ENCODE results near the gene WWOX. TPM values are rescaled to one million over a fixed set of nuclear protein-coding genes. Genes with fewer than 3 reads are reported as not detected.

The WWOX gene
- total RNA-seq, 5 donors from 2014 or later (not counting 1 experiment from before 2014, with no cell fraction given): 21.2 to 26.0 (median 22.6) TPM

- ATAC-seq (replicated peaks in 1 of 4) (no peak), DNase-seq (no peak)
- POLR2A ChIA-PET: no interaction called here
- H3K4me1 ChIP-seq (ENCODE audit: control insufficient read depth in 1 of 2, extremely low read depth in 1 of 2, insufficient read depth in 2 of 2, low read length in 2 of 2): no peaks in the 10 kb centered on the region
- no peaks in the 10 kb centered on the region for H3K9me3 ChIP-seq
- Mint-ChIP-seq H3K36me3 (no peaks in the 10 kb centered on the region), H3K27me3 (no peaks in the 10 kb centered on the region), H3K27ac (no peak overlapping the region), H3K4me3 (no peak overlapping the region), H3K4me1 (peaks cover 0 to 6% (median 0%) of the 10 kb centered on the region in 3 donors), H3K9me3 (no peaks in the 10 kb centered on the region)
- H3K27ac ChIP-seq (ENCODE audit: low read length): no peak overlapping the region
- H3K27me3 ChIP-seq (replicated peaks in 1 of 2; ENCODE audit: control insufficient read depth in 2 of 2, extremely low read depth in 1 of 2, insufficient read depth in 2 of 2, low read length in 1 of 2): no peaks in the 10 kb centered on the region
- H3K4me3 ChIP-seq (ENCODE audit: control insufficient read depth in 1 of 2, extremely low read depth in 1 of 2, low read length in 1 of 2): no peak overlapping the region
- 90% methylated on average over 3 of the region's 7 CpGs for WGBS (ENCODE audit: insufficient coverage)
- CTCF ChIA-PET: no interaction called here
- no peaks in the 10 kb centered on the region for H3K36me3 ChIP-seq (ENCODE audit: control insufficient read depth in 2 of 2, extremely low read depth in 1 of 2, insufficient read depth in 1 of 2, low read length in 1 of 2)
Measured at GRCh38 chr16:78199325-78200022, 100.0 kb downstream of the WWOX start.

DNA sequence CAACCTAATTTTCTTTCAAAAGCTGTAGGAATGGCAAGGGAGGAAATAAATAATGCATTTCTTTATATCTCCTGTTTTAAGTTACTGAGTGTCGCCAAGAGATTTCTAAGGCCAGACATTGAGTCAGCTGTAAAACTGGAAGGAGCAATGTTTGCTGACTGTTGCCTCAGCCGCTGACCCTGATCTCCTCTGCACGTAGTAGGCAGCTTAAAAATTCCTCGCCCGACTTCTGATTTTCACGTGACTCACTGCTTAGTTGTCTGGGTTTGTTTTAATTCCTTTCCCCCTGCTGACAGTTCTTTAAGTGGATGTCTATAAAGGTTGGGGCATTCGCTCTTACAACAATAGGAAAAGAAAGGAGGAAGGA is 100.6 kb downstream of the WWOX start:
- H3K27me3 Mint-ChIP-seq: no peaks in the 10 kb centered on the region
- ChIA-PET CTCF (no interaction called here), POLR2A (no interaction called here)
- 96% methylated on average over 4 of the region's 7 CpGs for WGBS (ENCODE audit: insufficient coverage)
- no peaks in the 10 kb centered on the region for H3K4me1 ChIP-seq (ENCODE audit: control insufficient read depth in 1 of 2, extremely low read depth in 1 of 2, insufficient read depth in 2 of 2, low read length in 2 of 2)
- H3K4me1 Mint-ChIP-seq: peaks cover 0 to 3% (median 0%) of the 10 kb centered on the region in 3 donors
- no peak overlapping the region for H3K4me3 Mint-ChIP-seq
- H3K4me3 ChIP-seq (ENCODE audit: control insufficient read depth in 1 of 2, extremely low read depth in 1 of 2, low read length in 1 of 2): no peak overlapping the region
- no peaks in the 10 kb centered on the region for H3K36me3 ChIP-seq (ENCODE audit: control insufficient read depth in 2 of 2, extremely low read depth in 1 of 2, insufficient read depth in 1 of 2, low read length in 1 of 2)
- H3K9me3 Mint-ChIP-seq: no peaks in the 10 kb centered on the region
- H3K36me3 Mint-ChIP-seq: no peaks in the 10 kb centered on the region
- ATAC-seq (replicated peaks in 1 of 4) (no peak), DNase-seq (no peak)
- no peak overlapping the region for H3K27ac ChIP-seq (ENCODE audit: low read length)
- H3K9me3 ChIP-seq: no peaks in the 10 kb centered on the region
- H3K27me3 ChIP-seq (replicated peaks in 1 of 2; ENCODE audit: control insufficient read depth in 2 of 2, extremely low read depth in 1 of 2, insufficient read depth in 2 of 2, low read length in 1 of 2): no peaks in the 10 kb centered on the region
- H3K27ac Mint-ChIP-seq: no peak overlapping the region

- H3K4me1 ChIP-seq (ENCODE audit: control insufficient read depth in 1 of 2, extremely low read depth in 1 of 2, insufficient read depth in 2 of 2, low read length in 2 of 2): no peaks in the 10 kb centered on the region
- no peaks in the 10 kb centered on the region for H3K27me3 ChIP-seq (replicated peaks in 1 of 2; ENCODE audit: control insufficient read depth in 2 of 2, extremely low read depth in 1 of 2, insufficient read depth in 2 of 2, low read length in 1 of 2)
- Mint-ChIP-seq H3K4me1 (no peaks in the 10 kb centered on the region), H3K9me3 (peaks cover 0 to 5% (median 0%) of the 10 kb centered on the region in 3 donors), H3K36me3 (no peaks in the 10 kb centered on the region), H3K4me3 (no peak overlapping the region), H3K27me3 (no peaks in the 10 kb centered on the region), H3K27ac (no peak overlapping the region)
- DNase-seq: no peak
- H3K27ac ChIP-seq (ENCODE audit: low read length): no peak overlapping the region
- H3K4me3 ChIP-seq (ENCODE audit: control insufficient read depth in 1 of 2, extremely low read depth in 1 of 2, low read length in 1 of 2): no peak overlapping the region
- POLR2A ChIA-PET: no interaction called here
- WGBS (ENCODE audit: insufficient coverage): no CpG with 5 or more reads among the region's 6 CpGs
- H3K9me3 ChIP-seq: no peaks in the 10 kb centered on the region
- CTCF ChIA-PET: interaction anchor here in 1 of 2 donors (0.7 kb wide), 1 partner anchor 67 kb away, joined by 3 read pairs; no protein-coding TSS in a partner anchor
- H3K36me3 ChIP-seq (ENCODE audit: control insufficient read depth in 2 of 2, extremely low read depth in 1 of 2, insufficient read depth in 1 of 2, low read length in 1 of 2): no peaks in the 10 kb centered on the region
- no peak for ATAC-seq (replicated peaks in 1 of 4)
Measured at GRCh38 chr16:78200623-78201096, 101.2 kb downstream of the WWOX start.

- no peak overlapping the region for H3K4me3 ChIP-seq (ENCODE audit: control insufficient read depth in 1 of 2, extremely low read depth in 1 of 2, low read length in 1 of 2)
- H3K4me1 ChIP-seq (ENCODE audit: control insufficient read depth in 1 of 2, extremely low read depth in 1 of 2, insufficient read depth in 2 of 2, low read length in 2 of 2): no peaks in the 10 kb centered on the region
- H3K27ac Mint-ChIP-seq: no peak overlapping the region
- CTCF ChIA-PET: no interaction called here
- DNase-seq (no peak), ATAC-seq (replicated peaks in 1 of 4) (no peak)
- H3K27me3 Mint-ChIP-seq: no peaks in the 10 kb centered on the region
- H3K36me3 Mint-ChIP-seq: no peaks in the 10 kb centered on the region
- H3K27me3 ChIP-seq (replicated peaks in 1 of 2; ENCODE audit: control insufficient read depth in 2 of 2, extremely low read depth in 1 of 2, insufficient read depth in 2 of 2, low read length in 1 of 2): no peaks in the 10 kb centered on the region
- 96% methylated on average over 3 of the region's 3 CpGs for WGBS (ENCODE audit: insufficient coverage)
- POLR2A ChIA-PET: no interaction called here
- no peak overlapping the region for H3K4me3 Mint-ChIP-seq
- H3K9me3 ChIP-seq: no peaks in the 10 kb centered on the region
- no peaks in the 10 kb centered on the region for H3K36me3 ChIP-seq (ENCODE audit: control insufficient read depth in 2 of 2, extremely low read depth in 1 of 2, insufficient read depth in 1 of 2, low read length in 1 of 2)
- peaks cover 0 to 5% (median 0%) of the 10 kb centered on the region in 3 donors for H3K9me3 Mint-ChIP-seq
- no peaks in the 10 kb centered on the region for H3K4me1 Mint-ChIP-seq
- no peak overlapping the region for H3K27ac ChIP-seq (ENCODE audit: low read length)
Measured at GRCh38 chr16:78205506-78205905, 106.1 kb downstream of the WWOX start.

- CTCF ChIA-PET: interaction anchor here in 1 of 2 donors (0.6 kb wide), 1 partner anchor 306 kb away, joined by 3 read pairs; no protein-coding TSS in a partner anchor
- no CpG with 5 or more reads among the region's 2 CpGs for WGBS (ENCODE audit: insufficient coverage)
- H3K4me3 ChIP-seq (ENCODE audit: control insufficient read depth in 1 of 2, extremely low read depth in 1 of 2, low read length in 1 of 2): no peak overlapping the region
Measured at GRCh38 chr16:78206623-78207223, 107.3 kb downstream of the WWOX start.

DNA sequence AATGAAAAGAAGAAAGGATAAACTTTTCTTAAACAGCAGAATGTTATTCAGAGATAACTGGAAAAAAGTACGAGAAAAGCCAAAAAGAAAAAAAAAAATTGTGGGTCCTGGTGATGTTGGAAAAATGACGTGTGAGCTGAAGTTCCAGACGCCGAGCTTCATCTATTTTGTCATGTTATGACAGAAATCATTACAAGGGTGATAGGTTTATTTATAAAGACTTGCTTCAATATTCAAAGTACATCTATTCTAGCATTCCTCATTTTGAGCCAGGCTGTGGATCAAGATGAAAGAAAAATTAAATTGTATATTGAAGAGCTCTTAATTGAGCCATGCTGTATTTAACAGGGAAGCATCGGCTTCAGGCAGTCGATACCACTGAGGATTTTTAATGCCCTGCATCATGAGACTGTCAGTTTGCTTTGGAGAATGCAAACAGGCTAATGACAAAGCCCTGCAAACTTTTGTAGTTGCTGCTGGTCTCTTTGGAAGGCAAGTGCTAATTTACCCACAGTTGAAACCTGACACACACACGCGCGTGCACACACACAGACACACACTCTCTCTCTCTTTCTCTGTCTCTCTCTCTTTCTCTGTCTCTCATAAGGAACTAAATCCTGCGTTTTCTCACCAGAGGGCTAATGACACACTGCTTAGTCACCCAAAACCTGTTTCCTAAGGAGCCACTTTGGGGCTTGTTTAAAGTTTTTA is 110.7 kb downstream of the WWOX start:
- Mint-ChIP-seq H3K4me3 (no peak overlapping the region), H3K27ac (no peak overlapping the region), H3K9me3 (peaks cover 0 to 5% (median 0%) of the 10 kb centered on the region in 3 donors), H3K4me1 (no peaks in the 10 kb centered on the region), H3K36me3 (peaks cover 4% of the 10 kb centered on the region), H3K27me3 (no peaks in the 10 kb centered on the region)
- ChIA-PET CTCF (interaction anchor here in 1 of 2 donors (0.9 kb wide), 1 partner anchor 16 kb away, joined by 5 read pairs; no protein-coding TSS in a partner anchor), POLR2A (no interaction called here)
- 100% methylated on average over 2 of the region's 10 CpGs for WGBS (ENCODE audit: insufficient coverage)
- H3K4me3 ChIP-seq (ENCODE audit: control insufficient read depth in 1 of 2, extremely low read depth in 1 of 2, low read length in 1 of 2): no peak overlapping the region
- no peaks in the 10 kb centered on the region for H3K4me1 ChIP-seq (ENCODE audit: control insufficient read depth in 1 of 2, extremely low read depth in 1 of 2, insufficient read depth in 2 of 2, low read length in 2 of 2)
- no peaks in the 10 kb centered on the region for H3K27me3 ChIP-seq (replicated peaks in 1 of 2; ENCODE audit: control insufficient read depth in 2 of 2, extremely low read depth in 1 of 2, insufficient read depth in 2 of 2, low read length in 1 of 2)
- no peak overlapping the region for H3K27ac ChIP-seq (ENCODE audit: low read length)
- DNase-seq (no peak), ATAC-seq (replicated peaks in 1 of 4) (no peak)
- no peaks in the 10 kb centered on the region for H3K9me3 ChIP-seq
- no peaks in the 10 kb centered on the region for H3K36me3 ChIP-seq (ENCODE audit: control insufficient read depth in 2 of 2, extremely low read depth in 1 of 2, insufficient read depth in 1 of 2, low read length in 1 of 2)

More at GRCh38 chr16:78206623-78207223, 107.3 kb downstream of the WWOX start:
- no peaks in the 10 kb centered on the region for H3K9me3 ChIP-seq
- Mint-ChIP-seq H3K4me3 (no peak overlapping the region), H3K27me3 (no peaks in the 10 kb centered on the region), H3K4me1 (no peaks in the 10 kb centered on the region), H3K27ac (no peak overlapping the region), H3K9me3 (peaks cover 0 to 5% (median 0%) of the 10 kb centered on the region in 3 donors), H3K36me3 (peaks cover under 1% of the 10 kb centered on the region)
- DNase-seq (no peak), ATAC-seq (replicated peaks in 1 of 4) (no peak)
- no peak overlapping the region for H3K27ac ChIP-seq (ENCODE audit: low read length)
- H3K27me3 ChIP-seq (replicated peaks in 1 of 2; ENCODE audit: control insufficient read depth in 2 of 2, extremely low read depth in 1 of 2, insufficient read depth in 2 of 2, low read length in 1 of 2): no peaks in the 10 kb centered on the region
- H3K36me3 ChIP-seq (ENCODE audit: control insufficient read depth in 2 of 2, extremely low read depth in 1 of 2, insufficient read depth in 1 of 2, low read length in 1 of 2): no peaks in the 10 kb centered on the region
- POLR2A ChIA-PET: no interaction called here
- H3K4me1 ChIP-seq (ENCODE audit: control insufficient read depth in 1 of 2, extremely low read depth in 1 of 2, insufficient read depth in 2 of 2, low read length in 2 of 2): no peaks in the 10 kb centered on the region
